Activated CD8-positive, alpha-beta T cell treated with anti-CD3 and anti-CD28 coated beads for 36 hours (primary cell): ENCODE measurements around the gene NAA38. TPM values are rescaled to one million over a fixed set of nuclear protein-coding genes. Genes with fewer than 3 reads are reported as not detected.
A peak's percentile ranks its signal among the peaks of the same experiment; 100 is the strongest.

Source experiments
- ATAC-seq: fragments of 200-7000 bp; cut with Tn5 transposase; one replicate; pipeline ENCODE4 v1.10.0; 2021; ENCODE audit warnings: mild to moderate bottlenecking, moderate library complexity
- CTCF ChIA-PET: fragments of 350-600 bp; sonication (Branson Sonifier 250); formaldehyde crosslinking; loops from one replicate; lab custom pipeline; 2021; ENCODE audit warnings: antibody characterized with exemption; lab: Charles Lee
- POLR2A ChIA-PET: fragments of 350-600 bp; sonication (Branson Sonifier 250); formaldehyde crosslinking; loops from one replicate; lab custom pipeline; 2021; ENCODE audit warnings: antibody characterized with exemption; lab: Charles Lee
- DNase-seq: peaks from one replicate; pipeline ENCODE4 v3.0.0-alpha.2; 2020
- H3K27ac Mint-ChIP-seq: one replicate; pipeline ENCODE4 v1.8.0; 2021; ENCODE audit warnings: mild to moderate bottlenecking, mixed read lengths
- H3K27me3 Mint-ChIP-seq: one replicate; pipeline ENCODE4 v1.8.0; 2021; ENCODE audit warnings: mixed read lengths
- H3K36me3 Mint-ChIP-seq: one replicate; pipeline ENCODE4 v1.8.0; 2021; ENCODE audit warnings: low read depth, mixed read lengths
- H3K4me1 Mint-ChIP-seq: one replicate; pipeline ENCODE4 v1.8.0; 2021; ENCODE audit warnings: low read depth, mixed read lengths
- H3K4me3 Mint-ChIP-seq: one replicate; pipeline ENCODE4 v1.8.0; 2021; ENCODE audit warnings: mild to moderate bottlenecking, moderate library complexity, mixed read lengths
- H3K9me3 Mint-ChIP-seq: one replicate; pipeline ENCODE4 v1.8.0; 2021; ENCODE audit warnings: mixed read lengths
- intact Hi-C: fragments of 100-400 bp; cut with micrococcal nuclease; formaldehyde crosslinking; loops from one replicate; pipeline ENCODE4 v1.10.0; 2022
- total RNA-seq, 2 experiments: library from RNA; stranded (reverse); gene quantifications; one replicate each; pipeline ENCODE4 v1.2.3, GENCODE V29; 2021
- TF ChIP-seq, protein P1 (sequence below): fragments of 200-600 bp; IDR thresholded peaks from one replicate; pipeline ENCODE4 v1.8.0; 2022; ENCODE audit warnings: antibody characterized with exemption, mild to moderate bottlenecking

Gene NAA38, protein sequence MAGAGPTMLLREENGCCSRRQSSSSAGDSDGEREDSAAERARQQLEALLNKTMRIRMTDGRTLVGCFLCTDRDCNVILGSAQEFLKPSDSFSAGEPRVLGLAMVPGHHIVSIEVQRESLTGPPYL
- 10 to 100 TPM; 72.8 to 77.2 TPM for total RNA-seq

DNA sequence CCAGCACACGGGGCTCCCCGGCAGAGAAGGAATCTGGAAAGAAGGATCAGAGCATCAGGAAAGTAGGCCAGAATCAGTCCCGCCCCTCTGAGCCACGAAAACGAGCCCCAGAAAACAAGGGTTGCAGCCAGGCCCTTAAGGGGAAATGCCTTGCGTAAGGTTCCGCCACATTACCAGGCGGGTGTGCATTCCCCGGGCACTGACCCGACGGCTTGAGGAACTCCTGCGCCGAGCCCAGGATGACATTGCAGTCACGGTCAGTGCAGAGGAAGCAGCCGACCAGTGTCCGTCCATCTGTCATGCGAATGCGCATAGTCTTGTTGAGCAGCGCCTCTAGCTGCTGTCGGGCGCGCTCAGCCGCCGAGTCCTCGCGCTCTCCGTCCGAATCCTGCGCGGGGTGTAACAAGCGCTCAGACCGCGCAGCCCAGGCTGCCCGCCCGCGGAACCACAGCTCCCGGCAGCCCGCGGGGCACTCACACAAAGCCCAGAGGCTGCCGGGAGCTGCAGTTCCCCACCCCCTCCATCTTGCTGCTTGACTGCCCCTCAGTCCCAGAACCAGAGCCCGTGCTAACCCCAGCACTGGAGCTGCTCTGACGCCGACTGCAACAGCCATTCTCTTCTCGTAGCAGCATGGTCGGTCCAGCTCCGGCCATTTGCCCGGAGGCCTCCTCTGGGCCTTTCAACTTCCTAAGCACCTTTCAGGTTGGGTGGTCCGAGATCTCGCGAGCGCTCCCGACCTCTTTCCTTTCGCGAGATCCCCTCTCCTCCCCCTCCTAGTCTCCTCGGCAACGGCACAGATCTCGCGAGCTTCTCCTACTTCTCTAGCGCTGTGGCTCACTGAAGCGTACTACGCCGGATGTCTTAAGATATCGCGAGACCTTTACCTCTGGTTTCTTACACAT, at the start of gene NAA38:
TSS of gene NAA38 (minus strand) at position 749 of the 902 bp plus-strand sequence. CDS start at position 653, 96 bp downstream.
- H3K27me3 Mint-ChIP-seq = no peaks in the 10 kb centered on the region
- ATAC-seq = peak; percentile 90
- peaks cover 22% of the 10 kb centered on the region for H3K36me3 Mint-ChIP-seq
- intact Hi-C loops = loop anchor here (2.0 to 10.0 kb wide), 2 partner anchors 14 to 282 kb away; partner anchors contain the start of gene CD68
- peaks cover 33% of the 10 kb centered on the region for H3K4me1 Mint-ChIP-seq
- ChIA-PET POLR2A (interaction anchor here (0.7 to 2.9 kb wide), 11 partner anchors 11 to 284 kb away, joined by 3 to 42 read pairs (median 6); partner anchors contain the start of genes RNF227 and TP53), CTCF (interaction anchor here (0.7 to 1.7 kb wide), 20 partner anchors 10 to 169 kb away, joined by 3 to 9 read pairs (median 4); partner anchors contain the start of genes RNF227, TP53 and WRAP53)
- TF ChIP-seq, protein P1, sequence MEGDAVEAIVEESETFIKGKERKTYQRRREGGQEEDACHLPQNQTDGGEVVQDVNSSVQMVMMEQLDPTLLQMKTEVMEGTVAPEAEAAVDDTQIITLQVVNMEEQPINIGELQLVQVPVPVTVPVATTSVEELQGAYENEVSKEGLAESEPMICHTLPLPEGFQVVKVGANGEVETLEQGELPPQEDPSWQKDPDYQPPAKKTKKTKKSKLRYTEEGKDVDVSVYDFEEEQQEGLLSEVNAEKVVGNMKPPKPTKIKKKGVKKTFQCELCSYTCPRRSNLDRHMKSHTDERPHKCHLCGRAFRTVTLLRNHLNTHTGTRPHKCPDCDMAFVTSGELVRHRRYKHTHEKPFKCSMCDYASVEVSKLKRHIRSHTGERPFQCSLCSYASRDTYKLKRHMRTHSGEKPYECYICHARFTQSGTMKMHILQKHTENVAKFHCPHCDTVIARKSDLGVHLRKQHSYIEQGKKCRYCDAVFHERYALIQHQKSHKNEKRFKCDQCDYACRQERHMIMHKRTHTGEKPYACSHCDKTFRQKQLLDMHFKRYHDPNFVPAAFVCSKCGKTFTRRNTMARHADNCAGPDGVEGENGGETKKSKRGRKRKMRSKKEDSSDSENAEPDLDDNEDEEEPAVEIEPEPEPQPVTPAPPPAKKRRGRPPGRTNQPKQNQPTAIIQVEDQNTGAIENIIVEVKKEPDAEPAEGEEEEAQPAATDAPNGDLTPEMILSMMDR = no peak
- H3K27ac Mint-ChIP-seq = no peak within 1 kb of the TSS
- H3K9me3 Mint-ChIP-seq = no peaks in the 10 kb centered on the region
- peak; percentile 98 for DNase-seq
- H3K4me3 Mint-ChIP-seq = no peak within 1 kb of the TSS

DNA sequence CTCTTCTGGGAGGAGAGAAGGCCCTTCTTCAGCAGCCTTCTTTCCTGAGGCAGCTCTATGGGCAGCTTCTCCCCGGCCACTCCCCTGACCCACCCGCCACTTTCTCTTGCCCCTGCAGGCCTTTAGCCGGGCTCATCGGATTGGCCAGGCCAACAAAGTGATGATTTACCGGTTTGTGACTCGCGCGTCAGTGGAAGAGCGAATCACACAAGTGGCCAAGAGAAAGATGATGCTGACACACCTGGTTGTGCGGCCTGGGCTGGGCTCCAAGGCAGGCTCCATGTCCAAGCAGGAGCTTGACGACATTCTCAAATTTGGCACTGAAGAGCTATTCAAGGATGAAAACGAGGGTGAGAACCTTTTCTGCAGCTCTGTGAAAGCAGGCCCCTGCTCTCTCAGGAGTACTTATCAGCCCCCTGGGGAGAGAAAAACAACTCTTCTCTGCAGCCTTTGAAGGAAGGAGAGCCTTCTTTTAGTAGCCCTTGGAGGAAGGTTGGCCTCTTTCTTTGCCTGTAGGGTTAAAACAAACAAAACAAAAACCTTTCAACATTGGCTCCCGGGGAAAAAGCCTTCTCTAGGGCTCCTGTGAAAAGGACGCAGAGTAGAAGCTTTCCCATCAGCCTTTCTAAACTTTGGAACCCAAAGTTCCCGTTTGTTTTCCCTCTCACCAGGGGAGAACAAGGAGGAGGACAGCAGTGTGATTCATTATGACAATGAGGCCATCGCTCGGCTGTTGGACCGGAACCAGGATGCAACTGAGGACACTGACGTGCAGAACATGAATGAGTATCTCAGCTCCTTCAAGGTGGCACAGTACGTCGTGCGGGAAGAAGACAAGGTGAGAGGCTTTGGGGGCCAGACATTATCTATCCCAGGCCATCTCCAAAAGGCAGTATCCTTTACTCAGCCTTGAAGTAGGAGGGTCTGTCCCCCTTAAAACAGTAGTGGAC, 46.1 kb upstream of the NAA38 start:
- Mint-ChIP-seq H3K9me3 (no peaks in the 10 kb centered on the region), H3K27me3 (no peaks in the 10 kb centered on the region), H3K4me1 (no peaks in the 10 kb centered on the region), H3K27ac (no peak overlapping the region), H3K4me3 (no peak overlapping the region), H3K36me3 (peaks cover 52% of the 10 kb centered on the region)
- intact Hi-C loops = no loop called here
- ATAC-seq (no peak), DNase-seq (no peak)
- CTCF ChIA-PET = interaction anchor here (1.1 to 3.1 kb wide), 4 partner anchors 9 to 160 kb away, joined by 3 to 10 read pairs (median 6); no protein-coding TSS in a partner anchor
- TF ChIP-seq, protein P1 = no peak
- POLR2A ChIA-PET = interaction anchor here (0.7 to 2.0 kb wide), 3 partner anchors 12 to 112 kb away, joined by 3 to 5 read pairs (median 4); partner anchors contain the start of gene RNF227

DNA sequence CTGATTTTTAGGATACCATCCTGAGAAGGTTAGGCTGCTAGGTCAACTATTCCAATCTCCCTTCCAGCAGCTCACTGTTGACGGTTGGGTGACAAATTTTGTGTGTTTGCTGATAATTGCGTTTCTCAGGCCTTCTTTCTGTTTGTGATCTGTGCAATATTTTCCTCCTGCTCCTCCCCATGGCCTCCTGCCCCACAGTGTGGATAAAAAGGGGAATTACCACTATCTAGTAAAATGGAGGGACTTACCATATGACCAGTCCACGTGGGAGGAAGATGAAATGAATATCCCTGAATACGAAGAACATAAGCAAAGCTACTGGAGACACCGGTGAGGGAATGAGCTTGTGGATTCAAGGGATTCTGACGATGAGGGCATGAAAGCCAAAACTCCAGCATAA, 40.4 kb upstream of the NAA38 start:
- peak; percentile 58 for ATAC-seq
- H3K36me3 Mint-ChIP-seq = peaks cover 61% of the 10 kb centered on the region
- H3K27me3 Mint-ChIP-seq = no peaks in the 10 kb centered on the region
- no peak overlapping the region for H3K4me3 Mint-ChIP-seq
- CTCF ChIA-PET = interaction anchor here (0.7 to 2.1 kb wide), 16 partner anchors 8 to 163 kb away, joined by 3 to 8 read pairs (median 3); no protein-coding TSS in a partner anchor
- no peaks in the 10 kb centered on the region for H3K9me3 Mint-ChIP-seq
- peaks cover 11% of the 10 kb centered on the region for H3K4me1 Mint-ChIP-seq
- intact Hi-C loops = loop anchor here (5.0 kb wide), 1 partner anchor 35 kb away; no protein-coding TSS in a partner anchor
- DNase-seq = peak; percentile 25
- TF ChIP-seq, protein P1 = no peak
- peak overlapping the region; percentile 58 for H3K27ac Mint-ChIP-seq
- POLR2A ChIA-PET = interaction anchor here (1.0 to 2.2 kb wide), 4 partner anchors 9 to 24 kb away, joined by 3 to 9 read pairs (median 6); partner anchors contain the start of genes CHD3 and RNF227

DNA sequence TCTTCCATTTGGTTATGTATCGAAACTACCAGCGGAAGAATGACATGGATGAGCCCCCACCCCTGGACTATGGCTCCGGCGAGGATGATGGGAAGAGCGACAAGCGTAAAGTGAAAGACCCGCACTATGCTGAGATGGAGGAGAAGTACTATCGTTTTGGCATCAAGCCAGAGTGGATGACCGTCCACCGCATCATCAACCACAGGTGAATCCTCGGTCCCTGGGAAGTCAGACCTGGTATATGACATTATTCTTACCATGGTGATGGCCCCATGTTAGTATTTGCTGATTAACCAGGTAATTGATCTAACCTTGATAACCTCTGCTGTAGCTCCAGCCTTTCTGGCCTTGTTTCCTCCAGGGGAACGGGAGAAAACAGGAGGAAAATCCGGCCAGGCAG, 39.7 kb upstream of the NAA38 start:
- Mint-ChIP-seq H3K4me1 (peaks cover 11% of the 10 kb centered on the region), H3K27me3 (no peaks in the 10 kb centered on the region), H3K27ac (peak overlapping the region; percentile 58), H3K36me3 (peaks cover 58% of the 10 kb centered on the region), H3K9me3 (no peaks in the 10 kb centered on the region), H3K4me3 (no peak overlapping the region)
- ATAC-seq (no peak), DNase-seq (no peak)
- POLR2A ChIA-PET = interaction anchor here (2.2 kb wide), 1 partner anchor 10 kb away, joined by 8 read pairs; no protein-coding TSS in a partner anchor
- CTCF ChIA-PET = interaction anchor here (0.7 to 2.1 kb wide), 9 partner anchors 9 to 163 kb away, joined by 3 to 8 read pairs (median 3); no protein-coding TSS in a partner anchor
- intact Hi-C loops = loop anchor here (5.0 kb wide), 1 partner anchor 35 kb away; no protein-coding TSS in a partner anchor
- TF ChIP-seq, protein P1 = no peak
